Liver (tissue), 9 donors: Measurements from ENCODE around the gene HOMER1. TPM values are rescaled to one million over a fixed set of nuclear protein-coding genes. Genes with fewer than 3 reads are reported as not detected.

ENCODE experiments used
- DNase-seq: peaks from one replicate; pipeline ENCODE4 v3.0.0-alpha.2; 2017; ENCODE audit warnings: low spot score
- H3K27ac ChIP-seq, 2 donors: one replicate each; pipeline ENCODE4 v1.7.0; 2013; ENCODE audit warnings: inconsistent platforms in 2 of 2, low read length in 2 of 2, control low read depth in 1 of 2, low read depth in 1 of 2, mild to moderate bottlenecking in 1 of 2
- H3K27me3 ChIP-seq, 4 donors: one replicate each; pipeline versions ENCODE4 v1.6.1 to v1.7.0; 2013; ENCODE audit warnings: low read length in 3 of 4, inconsistent platforms in 1 of 4, mild to moderate bottlenecking in 1 of 4, moderate library complexity in 1 of 4; ENCODE audit not compliant: control insufficient read depth in 4 of 4, insufficient read depth in 4 of 4
- H3K36me3 ChIP-seq, 4 donors: one replicate each; pipeline versions ENCODE4 v1.6.1 to v1.7.0; 2013; ENCODE audit warnings: low read length in 3 of 4, mild to moderate bottlenecking in 3 of 4, low read depth in 1 of 4, moderate library complexity in 1 of 4; ENCODE audit not compliant: control insufficient read depth in 4 of 4, insufficient read depth in 3 of 4
- H3K4me1 ChIP-seq, 4 donors: one replicate each; pipeline versions ENCODE4 v1.6.1 to v1.7.0; 2013; ENCODE audit warnings: low read length in 3 of 4, mild to moderate bottlenecking in 3 of 4, moderate library complexity in 1 of 4; ENCODE audit not compliant: control insufficient read depth in 4 of 4, insufficient read depth in 4 of 4
- H3K4me3 ChIP-seq, 3 donors: one replicate each; pipeline versions ENCODE4 v1.6.1 to v1.7.0; 2013; ENCODE audit warnings: low read length in 3 of 3, control low read depth in 1 of 3, low read depth in 1 of 3, mild to moderate bottlenecking in 1 of 3
- H3K9ac ChIP-seq, 2 donors: one replicate each; pipeline ENCODE4 v1.7.0; 2013; ENCODE audit warnings: low read length in 2 of 2, mild to moderate bottlenecking in 2 of 2, moderate library complexity in 2 of 2, control low read depth in 1 of 2, low read depth in 1 of 2
- H3K9me3 ChIP-seq, 4 donors: one replicate each; pipeline versions ENCODE4 v1.6.1 to v1.7.0; 2013; ENCODE audit warnings: low read length in 3 of 4; ENCODE audit not compliant: control insufficient read depth in 4 of 4
- GABPA ChIP-seq, 2 donors: IDR thresholded peaks in 1 of 2; conservative IDR thresholded peaks in 1 of 2; 2 replicates each; pipeline ENCODE4 v1.6.1; 2016; ENCODE audit warnings: antibody characterized with exemption in 2 of 2, mild to moderate bottlenecking in 1 of 2, moderate library complexity in 1 of 2
- HNF4A ChIP-seq, 2 donors: conservative IDR thresholded peaks; 2 replicates each; pipeline ENCODE4 v1.6.1; 2016; ENCODE audit warnings: antibody characterized with exemption in 2 of 2, mild to moderate bottlenecking in 2 of 2
- HNF4G ChIP-seq: IDR thresholded peaks from 2 replicates; pipeline ENCODE4 v1.6.1; 2016; ENCODE audit warnings: antibody characterized with exemption
- NR2F2 ChIP-seq: IDR thresholded peaks from 2 replicates; pipeline ENCODE4 v1.6.1; 2016; ENCODE audit warnings: antibody characterized with exemption
- RAD21 ChIP-seq, 2 donors: IDR thresholded peaks; 2 replicates each; pipeline ENCODE4 v1.6.1; 2016; ENCODE audit warnings: antibody characterized with exemption in 2 of 2, mild to moderate bottlenecking in 2 of 2
- RXRA ChIP-seq, 2 donors: IDR thresholded peaks; 2 replicates each; pipeline ENCODE4 v1.6.1; 2017 to 2018; ENCODE audit warnings: antibody characterized with exemption in 2 of 2, mild to moderate bottlenecking in 1 of 2
- SP1 ChIP-seq: IDR thresholded peaks from 2 replicates; pipeline ENCODE4 v1.6.1; 2018; ENCODE audit warnings: antibody characterized with exemption, mild to moderate bottlenecking
- TAF1 ChIP-seq: conservative IDR thresholded peaks from 2 replicates; pipeline ENCODE4 v1.6.1; 2016; ENCODE audit warnings: antibody characterized with exemption, mild to moderate bottlenecking
- WGBS: extraction: QIAGEN DNeasy Blood & Tissue Kit; methylation state at CpG from one replicate; pipeline ENCODE4 v1.1.7; 2013; 5-methylcytosine and 5-hydroxymethylcytosine counted together
- polyA plus RNA-seq, 2 donors: library from polyadenylated mRNA; stranded (reverse) in 1 of 2; unstranded in 1 of 2; fragments of 200-250 nt in 1 of 2; fragments of >200 nt in 1 of 2; fragmentation: Nextera tagmentation in 1 of 2; extraction: Ambion mirVana in 1 of 2; gene quantifications; one replicate each; pipeline versions ENCODE4 v1.2.1 to v1.2.3, GENCODE V29; 2013 to 2015
- total RNA-seq, 2 donors: library from RNA; depleted of rRNA; stranded (reverse); fragments of >200 nt; gene quantifications; one replicate each; pipeline ENCODE4 v1.2.3, GENCODE V29; 2014
- TF ChIP-seq, protein P1 (sequence below): IDR thresholded peaks from 2 replicates; pipeline ENCODE4 v1.6.1; 2016; ENCODE audit warnings: antibody characterized with exemption
- TF ChIP-seq, protein P2 (sequence below): IDR thresholded peaks from 2 replicates; pipeline ENCODE4 v1.6.1; 2016; ENCODE audit warnings: antibody characterized with exemption, mild to moderate bottlenecking
- TF ChIP-seq, protein P3 (sequence below): IDR thresholded peaks from 2 replicates; pipeline ENCODE4 v1.6.1; 2016; ENCODE audit warnings: antibody characterized with exemption
- TF ChIP-seq, protein P4 (sequence below): IDR thresholded peaks from 2 replicates; pipeline ENCODE4 v1.6.1; 2016; ENCODE audit warnings: antibody characterized with exemption
- TF ChIP-seq, protein P5 (sequence below): fragments of 150-350 bp; IDR thresholded peaks from 2 replicates; pipeline ENCODE4 v1.5.1; 2017; ENCODE audit warnings: improper control_type of control experiment, low read depth, low read length; ENCODE audit not compliant: missing input control
- donor health status: healthy.
- donor health status: healthy.
- donor health status: healthy.
- donor health status: healthy.
- donor health status: healthy.

The HOMER1 gene, protein sequence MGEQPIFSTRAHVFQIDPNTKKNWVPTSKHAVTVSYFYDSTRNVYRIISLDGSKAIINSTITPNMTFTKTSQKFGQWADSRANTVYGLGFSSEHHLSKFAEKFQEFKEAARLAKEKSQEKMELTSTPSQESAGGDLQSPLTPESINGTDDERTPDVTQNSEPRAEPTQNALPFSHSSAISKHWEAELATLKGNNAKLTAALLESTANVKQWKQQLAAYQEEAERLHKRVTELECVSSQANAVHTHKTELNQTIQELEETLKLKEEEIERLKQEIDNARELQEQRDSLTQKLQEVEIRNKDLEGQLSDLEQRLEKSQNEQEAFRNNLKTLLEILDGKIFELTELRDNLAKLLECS
- total RNA-seq = 1 to 10 TPM; 1.0 to 8.7 TPM
- 1 to 10 TPM in 1 of 2 donors, under 1 TPM in 1; 0.33 to 1.4 TPM for polyA plus RNA-seq

DNA sequence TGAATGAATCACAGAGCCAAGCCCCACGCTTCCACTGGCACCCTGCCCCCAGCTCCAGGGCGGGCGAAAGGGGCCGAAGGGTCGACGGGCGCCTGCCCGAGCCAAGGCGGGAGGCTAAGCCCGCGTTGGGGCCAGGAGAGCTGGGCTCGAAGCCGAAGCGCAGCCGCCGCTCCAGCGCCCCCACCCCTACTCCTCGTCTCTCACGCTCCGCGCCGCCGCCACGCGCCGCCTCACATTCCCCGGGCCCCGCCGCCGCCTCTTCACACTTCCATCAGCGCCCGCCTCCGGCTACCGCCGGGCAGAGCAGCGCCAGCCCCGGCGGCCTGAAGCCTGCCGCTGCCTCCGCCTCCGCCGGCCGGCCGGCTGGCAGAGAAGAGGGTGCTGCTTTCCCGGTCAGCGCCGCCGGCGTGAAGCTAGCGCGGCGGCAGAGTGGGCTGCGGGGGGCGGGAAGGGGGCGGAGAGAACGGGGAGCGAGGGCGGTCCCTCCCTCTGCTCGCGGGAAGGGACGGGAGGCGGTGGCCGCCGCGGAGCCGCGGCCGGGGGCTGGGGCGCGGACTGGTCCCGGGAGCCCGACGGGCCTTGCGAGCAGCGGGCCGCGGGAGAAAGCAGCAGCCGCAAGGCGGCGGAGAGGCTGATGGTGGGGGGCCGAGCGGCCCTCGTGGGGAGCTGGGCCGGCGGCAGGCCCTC lies at the start of gene HOMER1:
TSS of gene HOMER1 (minus strand) at position 431 of the 687 bp plus-strand sequence. CDS start 1,360 bp downstream, outside the sequence.
- Histone ChIP-seq H3K9ac (peak within 1 kb of the TSS; percentile 75 to 97), H3K4me1 (peaks cover 4 to 18% (median 10%) of the 10 kb centered on the region in 4 donors), H3K27me3 (peaks cover 0 to 9% (median 1%) of the 10 kb centered on the region in 4 donors), H3K4me3 (peak within 1 kb of the TSS; percentile 74 to 98 (median 82)), H3K27ac (peak within 1 kb of the TSS; percentile 97), H3K36me3 (no peaks in the 10 kb centered on the region), H3K9me3 (no peaks in the 10 kb centered on the region)
- peak; percentile 82 for DNase-seq
- under 1% methylated on average over 85 of the region's 85 CpGs for WGBS
- TF ChIP-seq GABPA (IDR thresholded peaks at IDR 0.05 in 1 of 2, conservative IDR thresholded peaks at IDR 0.05 in 1 of 2) (no peak), RAD21 (IDR thresholded peaks at IDR 0.05) (no peak), NR2F2 (no peak), SP1 (no peak)
- TF ChIP-seq, protein P1, sequence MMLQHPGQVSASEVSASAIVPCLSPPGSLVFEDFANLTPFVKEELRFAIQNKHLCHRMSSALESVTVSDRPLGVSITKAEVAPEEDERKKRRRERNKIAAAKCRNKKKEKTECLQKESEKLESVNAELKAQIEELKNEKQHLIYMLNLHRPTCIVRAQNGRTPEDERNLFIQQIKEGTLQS = no peak
- TF ChIP-seq, protein P2, sequence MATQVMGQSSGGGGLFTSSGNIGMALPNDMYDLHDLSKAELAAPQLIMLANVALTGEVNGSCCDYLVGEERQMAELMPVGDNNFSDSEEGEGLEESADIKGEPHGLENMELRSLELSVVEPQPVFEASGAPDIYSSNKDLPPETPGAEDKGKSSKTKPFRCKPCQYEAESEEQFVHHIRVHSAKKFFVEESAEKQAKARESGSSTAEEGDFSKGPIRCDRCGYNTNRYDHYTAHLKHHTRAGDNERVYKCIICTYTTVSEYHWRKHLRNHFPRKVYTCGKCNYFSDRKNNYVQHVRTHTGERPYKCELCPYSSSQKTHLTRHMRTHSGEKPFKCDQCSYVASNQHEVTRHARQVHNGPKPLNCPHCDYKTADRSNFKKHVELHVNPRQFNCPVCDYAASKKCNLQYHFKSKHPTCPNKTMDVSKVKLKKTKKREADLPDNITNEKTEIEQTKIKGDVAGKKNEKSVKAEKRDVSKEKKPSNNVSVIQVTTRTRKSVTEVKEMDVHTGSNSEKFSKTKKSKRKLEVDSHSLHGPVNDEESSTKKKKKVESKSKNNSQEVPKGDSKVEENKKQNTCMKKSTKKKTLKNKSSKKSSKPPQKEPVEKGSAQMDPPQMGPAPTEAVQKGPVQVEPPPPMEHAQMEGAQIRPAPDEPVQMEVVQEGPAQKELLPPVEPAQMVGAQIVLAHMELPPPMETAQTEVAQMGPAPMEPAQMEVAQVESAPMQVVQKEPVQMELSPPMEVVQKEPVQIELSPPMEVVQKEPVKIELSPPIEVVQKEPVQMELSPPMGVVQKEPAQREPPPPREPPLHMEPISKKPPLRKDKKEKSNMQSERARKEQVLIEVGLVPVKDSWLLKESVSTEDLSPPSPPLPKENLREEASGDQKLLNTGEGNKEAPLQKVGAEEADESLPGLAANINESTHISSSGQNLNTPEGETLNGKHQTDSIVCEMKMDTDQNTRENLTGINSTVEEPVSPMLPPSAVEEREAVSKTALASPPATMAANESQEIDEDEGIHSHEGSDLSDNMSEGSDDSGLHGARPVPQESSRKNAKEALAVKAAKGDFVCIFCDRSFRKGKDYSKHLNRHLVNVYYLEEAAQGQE = no peak
- TF ChIP-seq, protein P3, sequence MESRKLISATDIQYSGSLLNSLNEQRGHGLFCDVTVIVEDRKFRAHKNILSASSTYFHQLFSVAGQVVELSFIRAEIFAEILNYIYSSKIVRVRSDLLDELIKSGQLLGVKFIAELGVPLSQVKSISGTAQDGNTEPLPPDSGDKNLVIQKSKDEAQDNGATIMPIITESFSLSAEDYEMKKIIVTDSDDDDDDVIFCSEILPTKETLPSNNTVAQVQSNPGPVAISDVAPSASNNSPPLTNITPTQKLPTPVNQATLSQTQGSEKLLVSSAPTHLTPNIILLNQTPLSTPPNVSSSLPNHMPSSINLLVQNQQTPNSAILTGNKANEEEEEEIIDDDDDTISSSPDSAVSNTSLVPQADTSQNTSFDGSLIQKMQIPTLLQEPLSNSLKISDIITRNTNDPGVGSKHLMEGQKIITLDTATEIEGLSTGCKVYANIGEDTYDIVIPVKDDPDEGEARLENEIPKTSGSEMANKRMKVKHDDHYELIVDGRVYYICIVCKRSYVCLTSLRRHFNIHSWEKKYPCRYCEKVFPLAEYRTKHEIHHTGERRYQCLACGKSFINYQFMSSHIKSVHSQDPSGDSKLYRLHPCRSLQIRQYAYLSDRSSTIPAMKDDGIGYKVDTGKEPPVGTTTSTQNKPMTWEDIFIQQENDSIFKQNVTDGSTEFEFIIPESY = no peak

DNA sequence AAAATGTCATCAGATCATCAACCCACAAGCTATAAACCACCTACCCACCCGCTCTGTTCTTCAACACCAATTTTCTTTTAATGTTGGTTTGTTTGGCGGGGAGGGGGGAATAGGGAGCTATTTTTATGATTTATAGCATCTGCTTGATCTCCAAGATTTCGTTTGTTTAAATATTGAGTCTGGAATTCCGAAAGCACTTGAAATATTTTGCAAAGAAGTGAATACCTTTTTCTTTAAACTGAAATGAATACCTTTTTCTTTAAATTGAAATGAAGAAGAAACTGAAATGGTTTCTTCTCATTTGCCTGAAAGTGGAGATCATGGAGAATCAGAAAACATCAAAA lies 49.3 kb upstream of the HOMER1 start:
- H3K4me1 ChIP-seq = no peaks in the 10 kb centered on the region
- WGBS = 88% methylated on average over 4 of the region's 4 CpGs
- no peak for DNase-seq
- H3K9ac ChIP-seq = no peak overlapping the region
- no peaks in the 10 kb centered on the region for H3K36me3 ChIP-seq
- TF ChIP-seq, protein P1 = no peak
- TF ChIP-seq, protein P4, sequence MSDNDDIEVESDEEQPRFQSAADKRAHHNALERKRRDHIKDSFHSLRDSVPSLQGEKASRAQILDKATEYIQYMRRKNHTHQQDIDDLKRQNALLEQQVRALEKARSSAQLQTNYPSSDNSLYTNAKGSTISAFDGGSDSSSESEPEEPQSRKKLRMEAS = no peak
- TF ChIP-seq RAD21 (IDR thresholded peaks at IDR 0.05) = no peak
- TF ChIP-seq SP1 = no peak
- TF ChIP-seq HNF4A (conservative IDR thresholded peaks at IDR 0.05) = no peak
- TF ChIP-seq TAF1 = no peak
- no peak for TF ChIP-seq NR2F2
- no peak for TF ChIP-seq HNF4G
- TF ChIP-seq RXRA (IDR thresholded peaks at IDR 0.05) = no peak
- TF ChIP-seq, protein P5, sequence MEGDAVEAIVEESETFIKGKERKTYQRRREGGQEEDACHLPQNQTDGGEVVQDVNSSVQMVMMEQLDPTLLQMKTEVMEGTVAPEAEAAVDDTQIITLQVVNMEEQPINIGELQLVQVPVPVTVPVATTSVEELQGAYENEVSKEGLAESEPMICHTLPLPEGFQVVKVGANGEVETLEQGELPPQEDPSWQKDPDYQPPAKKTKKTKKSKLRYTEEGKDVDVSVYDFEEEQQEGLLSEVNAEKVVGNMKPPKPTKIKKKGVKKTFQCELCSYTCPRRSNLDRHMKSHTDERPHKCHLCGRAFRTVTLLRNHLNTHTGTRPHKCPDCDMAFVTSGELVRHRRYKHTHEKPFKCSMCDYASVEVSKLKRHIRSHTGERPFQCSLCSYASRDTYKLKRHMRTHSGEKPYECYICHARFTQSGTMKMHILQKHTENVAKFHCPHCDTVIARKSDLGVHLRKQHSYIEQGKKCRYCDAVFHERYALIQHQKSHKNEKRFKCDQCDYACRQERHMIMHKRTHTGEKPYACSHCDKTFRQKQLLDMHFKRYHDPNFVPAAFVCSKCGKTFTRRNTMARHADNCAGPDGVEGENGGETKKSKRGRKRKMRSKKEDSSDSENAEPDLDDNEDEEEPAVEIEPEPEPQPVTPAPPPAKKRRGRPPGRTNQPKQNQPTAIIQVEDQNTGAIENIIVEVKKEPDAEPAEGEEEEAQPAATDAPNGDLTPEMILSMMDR = no peak
- no peak overlapping the region for H3K4me3 ChIP-seq
- no peak overlapping the region for H3K27ac ChIP-seq
- no peaks in the 10 kb centered on the region for H3K9me3 ChIP-seq
- peaks cover 0 to 2% (median 0%) of the 10 kb centered on the region in 4 donors for H3K27me3 ChIP-seq
